K562 (cell line): Measurements from ENCODE around the gene PPFIBP2. TPM values are rescaled to one million over a fixed set of nuclear protein-coding genes. Genes with fewer than 3 reads are reported as not detected.

Experiments
- ATAC-seq: fragments of 200-7000 bp; cut with Tn5 transposase; 3 replicates; pipeline ENCODE4 v1.9.1; 2020; ENCODE audit warnings: moderate library complexity
- BruUV-seq: library from RNA; stranded (reverse); fragments of 400-500 nt; replicated peaks from 2 replicates; lab custom pipeline; 2021; lab: Mats Ljungman, UMichigan
- CTCF ChIA-PET: fragments of 300-600 bp; formaldehyde crosslinking; extraction: SDS; loops from one replicate; lab custom pipeline; 2021; ENCODE audit warnings: low intra/inter-chr PET ratio; lab: Yijun Ruan, JAX
- POLR2A ChIA-PET: fragments of 300-600, 350-650 bp; sonication (Branson Sonifier 250); formaldehyde crosslinking; extraction: SDS; loops from one replicate; lab custom pipeline; 2021; ENCODE audit warnings: antibody characterized with exemption, inconsistent platforms; lab: Yijun Ruan, JAX
- DNase-seq, 4 experiments: peaks; one replicate each; pipeline versions ENCODE4 v3.0.0 to v3.0.0-alpha.2; 2011 to 2018; ENCODE audit warnings: low spot score in 3 of 4, mixed read lengths in 3 of 4; ENCODE audit errors: extremely low read depth in 1 of 4
- FAIRE-seq: peaks from 2 replicates; lab custom pipeline; 2011; peaks lifted over from hg19 to GRCh38; lab: Jason Lieb, UNC
- H2AFZ ChIP-seq: 2 replicates; pipeline ENCODE4 v1.6.0; 2011; ENCODE audit warnings: low read depth, low read length, control low read depth, inconsistent platforms
- H3K27ac ChIP-seq: fragments of 200-600 bp; 3 replicates; pipeline ENCODE4 v1.8.0; 2011; ENCODE audit warnings: low read depth, mild to moderate bottlenecking, control low read depth, inconsistent platforms, low read length, moderate library complexity, mixed read lengths; ENCODE audit errors: extremely low read depth
- H3K27me3 ChIP-seq, 2 experiments: fragments of 300-600 bp in 1 of 2; 2 replicates in 1 of 2; 3 replicates in 1 of 2; pipeline versions ENCODE4 v1.6.0 to v1.8.0; 2011; ENCODE audit warnings: inconsistent platforms in 2 of 2, low read length in 2 of 2, mild to moderate bottlenecking in 1 of 2, mixed read lengths in 1 of 2, moderate library complexity in 1 of 2; ENCODE audit not compliant: control insufficient read depth in 2 of 2, insufficient read depth in 2 of 2
- H3K36me3 ChIP-seq: fragments of 300-600 bp; 3 replicates; pipeline ENCODE4 v1.8.0; 2011; ENCODE audit warnings: mild to moderate bottlenecking, low read length, inconsistent platforms; ENCODE audit not compliant: control insufficient read depth, insufficient read depth
- H3K4me1 ChIP-seq, 2 experiments: fragments of 200-600 bp in 1 of 2; replicated peaks in 1 of 2; 2 replicates in 1 of 2; 3 replicates in 1 of 2; pipeline versions ENCODE4 v1.5.1 to v1.8.0; 2011; ENCODE audit warnings: inconsistent platforms in 2 of 2, low read length in 2 of 2, mild to moderate bottlenecking in 1 of 2, mixed read lengths in 1 of 2, moderate library complexity in 1 of 2; ENCODE audit not compliant: control insufficient read depth in 2 of 2, insufficient read depth in 2 of 2
- H3K4me2 ChIP-seq: 2 replicates; pipeline ENCODE4 v1.6.1; 2011; ENCODE audit warnings: low read length, control low read depth, inconsistent platforms, mixed read lengths; ENCODE audit not compliant: insufficient read depth
- H3K4me3 ChIP-seq: fragments of 200-600 bp; sonication (generic), shearing (Covaris generic); 2 replicates; pipeline ENCODE4 v1.5.1; 2016; ENCODE audit warnings: control low read depth, inconsistent platforms
- H3K79me2 ChIP-seq: fragments of 200-600 bp; 3 replicates; pipeline ENCODE4 v1.8.0; 2011; ENCODE audit warnings: low read length, inconsistent platforms; ENCODE audit not compliant: control insufficient read depth, insufficient read depth
- H3K9ac ChIP-seq, 2 experiments: 2 replicates each; pipeline versions ENCODE4 v1.6.0 to v1.6.1; 2011; ENCODE audit warnings: low read depth in 2 of 2, low read length in 2 of 2, control low read depth in 1 of 2, inconsistent platforms in 1 of 2, mild to moderate bottlenecking in 1 of 2, mixed read lengths in 1 of 2; ENCODE audit not compliant: insufficient read depth in 1 of 2
- H3K9me1 ChIP-seq: one replicate; pipeline ENCODE4 v1.6.0; 2011; ENCODE audit warnings: inconsistent platforms, mild to moderate bottlenecking, low read length, moderate library complexity; ENCODE audit not compliant: control insufficient read depth, insufficient read depth
- H3K9me3 ChIP-seq: replicated peaks from 2 replicates; pipeline ENCODE4 v1.5.1; 2011; ENCODE audit warnings: low read depth, low read length, inconsistent platforms; ENCODE audit not compliant: control insufficient read depth, insufficient read depth
- H4K20me1 ChIP-seq: replicated peaks from 2 replicates; pipeline ENCODE4 v1.6.1; 2011; ENCODE audit warnings: low read length, inconsistent platforms, mixed read lengths; ENCODE audit not compliant: control insufficient read depth, insufficient read depth
- BMI1 ChIP-seq: fragments of 150-350 bp; IDR thresholded peaks from 2 replicates; pipeline ENCODE4 v1.6.1; 2014; ENCODE audit warnings: low read length
- KAT8 ChIP-seq: fragments of 450-650 bp; IDR thresholded peaks from 2 replicates; pipeline ENCODE4 v1.6.1; 2016; ENCODE audit warnings: low read depth, mild to moderate bottlenecking
- KLF10 ChIP-seq: fragments of 250-450 bp; sonication (Bioruptor Pico); IDR thresholded peaks from 2 replicates; pipeline ENCODE4 v1.6.1; 2021; ENCODE audit warnings: matching md5 sums
- KLF13 ChIP-seq: fragments of 450-650 bp; IDR thresholded peaks from 2 replicates; pipeline ENCODE4 v1.6.1; 2016; ENCODE audit warnings: missing genetic modification characterization, low read depth, mild to moderate bottlenecking, missing compliant biosample characterization, moderate library complexity, borderline replicate concordance
- NCOR1 ChIP-seq: fragments of 450-650 bp; IDR thresholded peaks from 2 replicates; pipeline ENCODE4 v1.6.1; 2016; ENCODE audit warnings: mild to moderate bottlenecking, moderate library complexity
- XRCC4 ChIP-seq: IDR thresholded peaks from one replicate; pipeline ENCODE4 v1.6.1; 2011; ENCODE audit not compliant: insufficient read depth, insufficient read length; ENCODE audit errors: extremely low read depth
- ZNF274 ChIP-seq: IDR thresholded peaks from 2 replicates; pipeline ENCODE4 v1.6.1; 2011; ENCODE audit warnings: low read depth, mild to moderate bottlenecking, low read length, moderate library complexity, borderline replicate concordance
- ZNF41 ChIP-seq: fragments of 250-450 bp; sonication (Bioruptor Pico); conservative IDR thresholded peaks from 2 replicates; pipeline ENCODE4 v1.4.0; 2020; ENCODE audit warnings: mild to moderate bottlenecking
- ZNF551 ChIP-seq: fragments of 250-450 bp; sonication (Bioruptor Pico); IDR thresholded peaks from 2 replicates; pipeline ENCODE4 v1.5.0; 2021; ENCODE audit warnings: mild to moderate bottlenecking, moderate library complexity
- ZSCAN32 ChIP-seq: fragments of 450-650 bp; formaldehyde crosslinking; IDR thresholded peaks from 2 replicates; pipeline ENCODE4 v1.4.0; 2020; ENCODE audit warnings: mild to moderate bottlenecking, moderate library complexity
- WGBS: fragments of 100-300 bp; shearing (Covaris generic); methylation state at CpG from one replicate; pipeline ENCODE4 v1.1.6; 2016; ENCODE audit warnings: low coverage, mixed read lengths; ENCODE audit not compliant: insufficient coverage; ENCODE audit errors: missing lambda C conversion rate; 5-methylcytosine and 5-hydroxymethylcytosine counted together
- in situ Hi-C: fragments of 300-500 bp; cut with MboI; formaldehyde crosslinking; loops from 4 replicates; pipeline ENCODE4 v1.15.0; 2018; ENCODE audit warnings: inconsistent platforms, mixed read lengths
- intact Hi-C: fragments of 100-400 bp; cut with micrococcal nuclease; formaldehyde crosslinking; loops from 2 replicates; pipeline ENCODE4 v1.14.2; 2022
- polyA plus RNA-seq, 8 experiments: library from polyadenylated mRNA; depleted of rRNA in 4 of 8; stranded (reverse) in 5 of 8; unstranded in 3 of 8; fragments of >200 nt; fragmentation: Nextera tagmentation in 2 of 8; fragmentation: Illumina TruSeq in 1 of 8; extraction: Ambion mirVana in 2 of 8; extraction: Trizol in 1 of 8; gene quantifications; 2 replicates each; pipeline versions ENCODE4 v1.2.1 to v1.2.3, GENCODE V29; 2011 to 2014; ENCODE audit warnings: inconsistent platforms in 1 of 8, missing spikeins in 1 of 8
- total RNA-seq, 7 experiments: library from RNA; depleted of rRNA in 6 of 7; stranded (reverse); fragments of >200 nt in 6 of 7; fragmentation: Illumina TruSeq in 2 of 7; extraction: Trizol in 2 of 7; gene quantifications; 2 replicates each; pipeline versions ENCODE4 v1.2.1 to v1.2.3, GENCODE V29; 2011 to 2021; ENCODE audit warnings: low replicate concordance in 1 of 7
- TF ChIP-seq, protein P1 (sequence below): fragments of 450-650 bp; conservative IDR thresholded peaks from 2 replicates; pipeline ENCODE4 v1.6.1; 2016; ENCODE audit warnings: missing genetic modification characterization, low read depth, mild to moderate bottlenecking, control low read depth, missing compliant biosample characterization

The PPFIBP2 gene
- total and polyA plus RNA-seq, 9 of the 15 experiments (the other 6 are each of a cell fraction or from before 2014, with no cell fraction given) = 0.18 to 3.4 (median 1.2) TPM

DNA sequence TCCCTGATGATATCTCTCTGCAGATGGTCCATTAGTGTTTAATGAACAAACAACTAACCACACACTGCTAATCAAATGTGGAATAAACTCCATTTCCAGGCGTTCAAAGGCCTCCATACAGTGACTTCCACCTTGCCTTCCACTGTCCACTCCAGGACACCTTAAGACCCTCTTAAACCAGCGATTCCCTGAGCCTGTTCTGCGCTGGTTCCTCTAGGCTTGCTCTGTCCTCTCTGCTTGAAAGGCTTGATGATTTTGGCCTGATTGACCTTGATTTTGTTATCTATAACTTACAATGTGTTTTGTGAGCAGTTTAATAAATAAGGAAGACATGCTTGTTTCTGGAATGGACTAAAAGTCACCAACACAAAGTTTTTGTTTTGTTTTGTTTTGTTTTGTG, 180.4 kb downstream of the PPFIBP2 start:
- no peaks in the 10 kb centered on the region for H3K9me1 ChIP-seq
- intact Hi-C loops = loop anchor here (10.0 kb wide), 1 partner anchor 599 kb away; no protein-coding TSS in a partner anchor
- peaks cover 0 to 4% of the 10 kb centered on the region in 2 experiments; a peak in 2 of 5 replicates for H3K27me3 ChIP-seq
- ATAC-seq = no peak
- no peak for TF ChIP-seq KLF10
- TF ChIP-seq ZNF41 (CRISPR knock-in tag) = no peak
- TF ChIP-seq, protein P1, sequence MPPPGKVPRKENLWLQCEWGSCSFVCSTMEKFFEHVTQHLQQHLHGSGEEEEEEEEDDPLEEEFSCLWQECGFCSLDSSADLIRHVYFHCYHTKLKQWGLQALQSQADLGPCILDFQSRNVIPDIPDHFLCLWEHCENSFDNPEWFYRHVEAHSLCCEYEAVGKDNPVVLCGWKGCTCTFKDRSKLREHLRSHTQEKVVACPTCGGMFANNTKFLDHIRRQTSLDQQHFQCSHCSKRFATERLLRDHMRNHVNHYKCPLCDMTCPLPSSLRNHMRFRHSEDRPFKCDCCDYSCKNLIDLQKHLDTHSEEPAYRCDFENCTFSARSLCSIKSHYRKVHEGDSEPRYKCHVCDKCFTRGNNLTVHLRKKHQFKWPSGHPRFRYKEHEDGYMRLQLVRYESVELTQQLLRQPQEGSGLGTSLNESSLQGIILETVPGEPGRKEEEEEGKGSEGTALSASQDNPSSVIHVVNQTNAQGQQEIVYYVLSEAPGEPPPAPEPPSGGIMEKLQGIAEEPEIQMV (tag) = no peak
- no peak for TF ChIP-seq BMI1
- TF ChIP-seq ZNF274 = no peak
- TF ChIP-seq NCOR1 = no peak
- TF ChIP-seq ZNF551 (CRISPR knock-in tag) = no peak
- TF ChIP-seq XRCC4 = no peak
- no peak for TF ChIP-seq KAT8
- TF ChIP-seq KLF13 (tag) = no peak
- TF ChIP-seq ZSCAN32 (CRISPR knock-in tag) = no peak
- TF ChIP-seq, all 486 proteins: peak for 0
- Histone ChIP-seq H3K4me2 (no peak overlapping the region), H3K4me1 (no peaks in the 10 kb centered on the region), H3K9ac (no peak overlapping the region), H3K27ac (no peak overlapping the region), H3K9me3 (no peaks in the 10 kb centered on the region), H4K20me1 (peaks cover 7% of the 10 kb centered on the region; the same call in 1 of the 2 replicates), H3K79me2 (no peaks in the 10 kb centered on the region), H3K36me3 (no peaks in the 10 kb centered on the region), H2AFZ (no peak overlapping the region), H3K4me3 (no peak overlapping the region)
- WGBS = 2% methylated on average over 3 of the region's 3 CpGs
- FAIRE-seq (peak; percentile 40), DNase-seq (no peak)
- ChIA-PET POLR2A (interaction anchor here (0.7 kb wide), 1 partner anchor 667 kb away, joined by 3 read pairs; no protein-coding TSS in a partner anchor), CTCF (interaction anchor here (0.6 kb wide), 1 partner anchor 397 kb away, joined by 3 read pairs; no protein-coding TSS in a partner anchor)
- no TSS peak for BruUV-seq
- in situ Hi-C loops = no loop called here
